Astrocyte (in vitro differentiated cells and primary cell): ENCODE results near the gene AZI2. TPM values are rescaled to one million over a fixed set of nuclear protein-coding genes. Genes with fewer than 3 reads are reported as not detected.

Experiments
- DNase-seq: peaks from one replicate; pipeline ENCODE4 v3.0.0-alpha.2; 2010; ENCODE audit warnings: low read depth
- FAIRE-seq: peaks from 2 replicates; lab custom pipeline; 2011; peaks lifted over from hg19 to GRCh38; lab: Jason Lieb, UNC
- H2AFZ ChIP-seq: 2 replicates; pipeline ENCODE4 v1.6.0; 2012; ENCODE audit warnings: low read depth, low read length, inconsistent platforms
- H3K27ac ChIP-seq: 2 replicates; pipeline ENCODE4 v1.5.1; 2011; ENCODE audit warnings: low read depth, low read length, inconsistent platforms
- H3K27me3 ChIP-seq: 2 replicates; pipeline ENCODE4 v1.6.0; 2011; ENCODE audit warnings: low read length, inconsistent platforms; ENCODE audit not compliant: insufficient read depth
- H3K36me3 ChIP-seq: 2 replicates; pipeline ENCODE4 v1.5.1; 2011; ENCODE audit warnings: low read length, inconsistent platforms; ENCODE audit not compliant: insufficient read depth
- H3K4me1 ChIP-seq: 2 replicates; pipeline ENCODE4 v1.5.1; 2011; ENCODE audit warnings: low read length, inconsistent platforms; ENCODE audit not compliant: insufficient read depth
- H3K4me2 ChIP-seq: 2 replicates; pipeline ENCODE4 v1.6.0; 2012; ENCODE audit warnings: low read length, inconsistent platforms
- H3K4me3 ChIP-seq: 2 replicates; pipeline ENCODE4 v1.5.1; 2011; ENCODE audit warnings: low read depth, mild to moderate bottlenecking, low read length, inconsistent platforms; ENCODE audit not compliant: insufficient read depth
- H3K79me2 ChIP-seq: 2 replicates; pipeline ENCODE4 v1.6.0; 2012; ENCODE audit warnings: mild to moderate bottlenecking, low read length, inconsistent platforms; ENCODE audit not compliant: insufficient read depth
- H3K9ac ChIP-seq: 2 replicates; pipeline ENCODE4 v1.6.0; 2012; ENCODE audit warnings: mild to moderate bottlenecking, low read length, inconsistent platforms
- H3K9me3 ChIP-seq: 2 replicates; pipeline ENCODE4 v1.5.1; 2012; ENCODE audit warnings: low read depth, mild to moderate bottlenecking, low read length, inconsistent platforms; ENCODE audit not compliant: insufficient read depth
- H4K20me1 ChIP-seq: 2 replicates; pipeline ENCODE4 v1.6.0; 2012; ENCODE audit warnings: low read length, inconsistent platforms; ENCODE audit not compliant: insufficient read depth
- H3K27ac Mint-ChIP-seq: one replicate; pipeline ENCODE4 v1.8.0; 2021; ENCODE audit warnings: mild to moderate bottlenecking, mixed read lengths; ENCODE audit not compliant: unreplicated experiment
- H3K27me3 Mint-ChIP-seq: one replicate; pipeline ENCODE4 v1.8.0; 2021; ENCODE audit warnings: low read depth, mixed read lengths; ENCODE audit not compliant: unreplicated experiment
- H3K36me3 Mint-ChIP-seq: one replicate; pipeline ENCODE4 v1.8.0; 2021; ENCODE audit warnings: low read depth, mixed read lengths; ENCODE audit not compliant: unreplicated experiment
- H3K4me1 Mint-ChIP-seq: one replicate; pipeline ENCODE4 v1.8.0; 2021; ENCODE audit warnings: low read depth, mixed read lengths; ENCODE audit not compliant: unreplicated experiment
- H3K4me3 Mint-ChIP-seq: one replicate; pipeline ENCODE4 v1.8.0; 2021; ENCODE audit warnings: mild to moderate bottlenecking, moderate library complexity, mixed read lengths; ENCODE audit not compliant: unreplicated experiment
- H3K9me3 Mint-ChIP-seq: one replicate; pipeline ENCODE4 v1.8.0; 2021; ENCODE audit warnings: mild to moderate bottlenecking, mixed read lengths; ENCODE audit not compliant: unreplicated experiment
- CTCF ChIP-seq: IDR thresholded peaks from 2 replicates; pipeline ENCODE4 v1.5.1; 2011; ENCODE audit warnings: low read depth, mild to moderate bottlenecking, inconsistent platforms, low read length, moderate library complexity; ENCODE audit not compliant: insufficient read depth
- EZH2 ChIP-seq: IDR thresholded peaks from 2 replicates; pipeline ENCODE4 v1.6.1; 2012; ENCODE audit warnings: mild to moderate bottlenecking, low read length, inconsistent platforms; ENCODE audit not compliant: insufficient read depth
- total RNA-seq: library from RNA; stranded (reverse); gene quantifications from 2 replicates; pipeline ENCODE4 v1.2.1, GENCODE V29; 2021

AZI2 gene
- total RNA-seq, 1 donor from 2014 or later, result 99.1 TPM

- Histone ChIP-seq H3K79me2 (no peaks in the 10 kb centered on the region), H3K4me2 (no peak overlapping the region), H3K27ac (no peak overlapping the region), H3K4me1 (no peaks in the 10 kb centered on the region), H3K27me3 (no peaks in the 10 kb centered on the region), H4K20me1 (no peaks in the 10 kb centered on the region), H3K9ac (no peak overlapping the region), H3K4me3 (no peak overlapping the region), H3K9me3 (no peaks in the 10 kb centered on the region), H2AFZ (no peak overlapping the region), H3K36me3 (no peaks in the 10 kb centered on the region)
- H3K36me3 Mint-ChIP-seq, result no peaks in the 10 kb centered on the region
- no peaks in the 10 kb centered on the region for H3K9me3 Mint-ChIP-seq
- H3K4me1 Mint-ChIP-seq, result no peaks in the 10 kb centered on the region
- H3K4me3 Mint-ChIP-seq, result no peak overlapping the region
- H3K27me3 Mint-ChIP-seq, result no peaks in the 10 kb centered on the region
- no peak overlapping the region for H3K27ac Mint-ChIP-seq
- DNase-seq, result no peak
- TF ChIP-seq CTCF (no peak), EZH2 (no peak)
- FAIRE-seq, result no peak
These were observed 40.4 kb downstream of the AZI2 start for GRCh38 chr3:28308196-28308595.

GRCh38 chr3:28301688-28302087 is 46.9 kb downstream of the AZI2 start:
- Mint-ChIP-seq H3K9me3 (no peaks in the 10 kb centered on the region), H3K4me3 (no peak overlapping the region), H3K27ac (no peak overlapping the region), H3K27me3 (no peaks in the 10 kb centered on the region), H3K36me3 (no peaks in the 10 kb centered on the region), H3K4me1 (peaks cover 3% of the 10 kb centered on the region)
- Histone ChIP-seq H2AFZ (no peak overlapping the region), H3K9ac (no peak overlapping the region), H3K9me3 (no peaks in the 10 kb centered on the region), H3K36me3 (no peaks in the 10 kb centered on the region), H3K27me3 (no peaks in the 10 kb centered on the region), H3K27ac (no peak overlapping the region), H3K4me1 (no peaks in the 10 kb centered on the region), H3K4me3 (no peak overlapping the region), H3K4me2 (no peak overlapping the region), H3K79me2 (no peaks in the 10 kb centered on the region), H4K20me1 (no peaks in the 10 kb centered on the region)
- FAIRE-seq (no peak), DNase-seq (no peak)
- TF ChIP-seq EZH2 (no peak), CTCF (no peak)

- H3K27ac ChIP-seq, result no peak overlapping the region
- H3K4me3 ChIP-seq, result no peak overlapping the region
- H3K4me2 ChIP-seq, result no peak overlapping the region
- Mint-ChIP-seq H3K9me3 (no peaks in the 10 kb centered on the region), H3K4me3 (no peak overlapping the region), H3K36me3 (no peaks in the 10 kb centered on the region), H3K27me3 (no peaks in the 10 kb centered on the region), H3K27ac (no peak overlapping the region), H3K4me1 (peaks cover 3% of the 10 kb centered on the region)
- H3K9ac ChIP-seq, result no peak overlapping the region
- no peaks in the 10 kb centered on the region for H4K20me1 ChIP-seq
- H3K27me3 ChIP-seq, result no peaks in the 10 kb centered on the region
- no peaks in the 10 kb centered on the region for H3K36me3 ChIP-seq
- no peak overlapping the region for H2AFZ ChIP-seq
- no peaks in the 10 kb centered on the region for H3K79me2 ChIP-seq
- no peaks in the 10 kb centered on the region for H3K4me1 ChIP-seq
- no peaks in the 10 kb centered on the region for H3K9me3 ChIP-seq
- no peak for FAIRE-seq
- no peak for DNase-seq
- TF ChIP-seq EZH2, result no peak
- no peak for TF ChIP-seq CTCF
These were observed 48.2 kb downstream of the AZI2 start for GRCh38 chr3:28300345-28300962.
